Stimulated activated CD4-positive, alpha-beta T cell treated with anti-CD3 and anti-CD28 coated beads, Interleukin-1b, Interleukin-23, amount 100 ng/mL, for 48 hours (primary cell): ENCODE results near the gene KRTDAP.

Source experiments
- DNase-seq: peaks from one replicate; pipeline ENCODE4 v3.0.0-alpha.2; 2020

Gene KRTDAP

GRCh38 chr19:35512831-35513627 lies 22.8 kb upstream of the KRTDAP start:
- DNase-seq = no peak

GRCh38 chr19:35511337-35511736 lies 21.1 kb upstream of the KRTDAP start:
- no peak for DNase-seq

- DNase-seq = no peak
These were observed 20.3 kb upstream of the KRTDAP start for GRCh38 chr19:35510626-35510964.

- peak; percentile 65 for DNase-seq
These were observed 19.8 kb upstream of the KRTDAP start for GRCh38 chr19:35509861-35510625.

GRCh38 chr19:35509018-35509652 lies 18.9 kb upstream of the KRTDAP start:
- peak; percentile 46 for DNase-seq

- no peak for DNase-seq
These were observed 17.9 kb upstream of the KRTDAP start for GRCh38 chr19:35508129-35508528.

GRCh38 chr19:35507561-35507960 lies 17.3 kb upstream of the KRTDAP start:
- no peak for DNase-seq

- no peak for DNase-seq
These were observed 15.7 kb upstream of the KRTDAP start for GRCh38 chr19:35506011-35506410.

- no peak for DNase-seq
These were observed 12.5 kb upstream of the KRTDAP start for GRCh38 chr19:35502751-35503150.

- DNase-seq = no peak
These were observed 11.4 kb upstream of the KRTDAP start for GRCh38 chr19:35501684-35502083.

- no peak for DNase-seq
These were observed 10.3 kb upstream of the KRTDAP start for GRCh38 chr19:35500611-35501010.

GRCh38 chr19:35498984-35499527 lies 8.8 kb upstream of the KRTDAP start:
- no peak for DNase-seq

GRCh38 chr19:35498220-35498619 lies 8.0 kb upstream of the KRTDAP start:
- DNase-seq = no peak

GRCh38 chr19:35497406-35497805 lies 7.1 kb upstream of the KRTDAP start:
- no peak for DNase-seq

- DNase-seq = peak; percentile 82
These were observed 5.1 kb upstream of the KRTDAP start for GRCh38 chr19:35495107-35496064.

GRCh38 chr19:35493971-35494370 lies 3.7 kb upstream of the KRTDAP start:
- DNase-seq = no peak

GRCh38 chr19:35491836-35492360 lies 1.6 kb upstream of the KRTDAP start:
- no peak for DNase-seq

- no peak for DNase-seq
These were observed 1.6 kb downstream of the KRTDAP start for GRCh38 chr19:35488677-35489076.

GRCh38 chr19:35487656-35488182 lies 2.5 kb downstream of the KRTDAP start:
- no peak for DNase-seq

GRCh38 chr19:35486268-35486708 lies 4.0 kb downstream of the KRTDAP start:
- no peak for DNase-seq

- peak; percentile 32 for DNase-seq
These were observed 5.8 kb downstream of the KRTDAP start for GRCh38 chr19:35484252-35485036.
